OCI-LY7 (cell line): ENCODE data around the gene ANGPTL4. TPM values are rescaled to one million over a fixed set of nuclear protein-coding genes. Genes with fewer than 3 reads are reported as not detected.
A peak's percentile ranks its signal among the peaks of the same experiment; 100 is the strongest.

ENCODE experiments used
- BruUV-seq: library from RNA; stranded (reverse); fragments of 400-500 nt; replicated peaks from 2 replicates; lab custom pipeline; 2021; lab: Mats Ljungman, UMichigan
- CTCF ChIA-PET: fragments of 300-600 bp; sonication (Branson Sonifier 250); formaldehyde crosslinking; loops from one replicate; lab custom pipeline; 2022; ENCODE audit warnings: antibody characterized with exemption; ENCODE audit not compliant: unreplicated experiment; lab: Charles Lee
- POLR2A ChIA-PET: fragments of 300-600 bp; sonication (Branson Sonifier 250); formaldehyde crosslinking; loops from one replicate; lab custom pipeline; 2022; ENCODE audit warnings: antibody characterized with exemption; lab: Charles Lee
- DNase-seq: peaks from one replicate; pipeline ENCODE4 v3.0.0-alpha.2; 2015; ENCODE audit warnings: low spot score
- H2AFZ ChIP-seq: fragments of 200-600 bp; sonication (generic), shearing (Covaris generic); 2 replicates; pipeline ENCODE4 v1.6.1; 2014; ENCODE audit warnings: mild to moderate bottlenecking, antibody characterized with exemption, low read length, moderate library complexity
- H3K27ac ChIP-seq: fragments of 200-600 bp; sonication (generic); 2 replicates; pipeline ENCODE4 v1.5.1; 2014; ENCODE audit warnings: mixed run types, low read depth, mild to moderate bottlenecking, moderate library complexity, low read length, inconsistent platforms; ENCODE audit not compliant: poor library complexity, severe bottlenecking
- H3K36me3 ChIP-seq: fragments of 200-600 bp; sonication (generic); 2 replicates; pipeline ENCODE4 v1.6.1; 2014; ENCODE audit warnings: mild to moderate bottlenecking, antibody characterized with exemption, low read length, moderate library complexity, mixed read lengths; ENCODE audit not compliant: insufficient read depth
- H3K4me1 ChIP-seq: fragments of 200-600 bp; sonication (generic); 2 replicates; pipeline ENCODE4 v1.5.1; 2014; ENCODE audit warnings: mild to moderate bottlenecking, low read length; ENCODE audit not compliant: insufficient read depth, poor library complexity, severe bottlenecking
- H3K4me2 ChIP-seq: fragments of 200-600 bp; sonication (generic); 2 replicates; pipeline ENCODE4 v1.6.1; 2014; ENCODE audit warnings: mild to moderate bottlenecking, low read length
- H3K4me3 ChIP-seq: fragments of 200-600 bp; sonication (generic); 2 replicates; pipeline ENCODE4 v1.5.1; 2014; ENCODE audit warnings: mild to moderate bottlenecking, low read depth, low read length; ENCODE audit not compliant: poor library complexity, severe bottlenecking
- H3K79me2 ChIP-seq: fragments of 200-600 bp; sonication (generic); 2 replicates; pipeline ENCODE4 v1.6.1; 2016; ENCODE audit warnings: low read depth, mild to moderate bottlenecking, low read length, moderate library complexity, mixed read lengths; ENCODE audit not compliant: insufficient read depth
- H3K9me2 ChIP-seq: fragments of 200-600 bp; sonication (generic); 2 replicates; pipeline ENCODE4 v1.6.1; 2016; ENCODE audit warnings: mild to moderate bottlenecking, low read length, mixed read lengths; ENCODE audit not compliant: insufficient read depth
- H3K9me3 ChIP-seq: fragments of 200-600 bp; sonication (generic); 2 replicates; pipeline ENCODE4 v1.6.1; 2014; ENCODE audit warnings: mild to moderate bottlenecking, mixed run types, low read length, mixed read lengths
- H4K20me1 ChIP-seq: fragments of 200-600 bp; sonication (generic); 2 replicates; pipeline ENCODE4 v1.6.1; 2014; ENCODE audit warnings: mild to moderate bottlenecking, antibody characterized with exemption, low read length, moderate library complexity, mixed read lengths; ENCODE audit not compliant: insufficient read depth
- EZH2phosphoT487 ChIP-seq: fragments of 200-600 bp; sonication (generic); IDR thresholded peaks from 2 replicates; pipeline ENCODE4 v1.6.1; 2018; ENCODE audit warnings: low read depth, borderline replicate concordance, mild to moderate bottlenecking, mixed run types, antibody characterized with exemption, low read length, moderate library complexity, mixed read lengths
- intact Hi-C: fragments of 100-400 bp; cut with micrococcal nuclease; formaldehyde crosslinking; loops from one replicate; pipeline ENCODE4 v1.10.0; 2022; ENCODE audit not compliant: unreplicated experiment
- total RNA-seq, 2 experiments: library from RNA; depleted of rRNA in 1 of 2; stranded (reverse); fragments of >200 nt in 1 of 2; shearing (Covaris generic) in 1 of 2; gene quantifications; 2 replicates each; pipeline ENCODE4 v1.2.3, GENCODE V29; 2014 to 2022
- TF ChIP-seq, protein P1 (sequence below): fragments of 200-600 bp; sonication (generic); conservative IDR thresholded peaks from 2 replicates; pipeline ENCODE4 v1.5.1; 2014; ENCODE audit warnings: mild to moderate bottlenecking, antibody characterized with exemption, low read length, moderate library complexity, mixed read lengths

ANGPTL4 gene
- total RNA-seq, 2 experiments from 2014 or later: not detected

DNA sequence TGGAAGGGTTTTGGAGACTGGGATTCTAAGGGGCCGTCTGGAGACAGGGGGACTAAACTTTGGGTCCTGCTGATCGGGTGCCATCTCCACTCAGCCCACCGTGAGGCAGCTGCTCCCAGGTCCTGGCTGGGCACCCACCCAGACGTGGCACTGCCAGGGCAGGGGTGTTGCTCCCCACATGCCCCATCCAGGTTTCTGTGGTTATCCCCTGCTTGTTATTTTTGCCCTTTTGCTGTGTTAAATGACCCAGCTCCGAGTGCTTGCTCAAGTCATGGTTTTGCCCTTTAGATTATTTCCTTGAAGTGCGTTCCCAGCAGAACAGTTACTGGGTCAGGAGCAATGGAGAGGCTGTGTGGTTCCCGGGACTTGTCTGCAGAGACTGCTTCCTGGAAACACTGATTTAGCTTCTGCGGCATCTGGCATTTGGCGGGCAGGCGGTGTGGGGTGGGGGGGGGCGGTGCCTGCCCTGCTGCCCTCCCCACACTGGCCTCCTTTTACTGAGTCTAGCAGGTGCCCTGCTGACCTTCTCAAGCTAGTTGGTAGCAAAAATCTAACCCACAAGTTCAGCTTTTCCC, 28.1 kb downstream of the ANGPTL4 start:
- H3K4me3 ChIP-seq: peak overlapping the region; percentile 93
- ChIA-PET CTCF (interaction anchor here (2.1 kb wide), 1 partner anchor 21 kb away, joined by 8 read pairs; the partner anchor contains the start of gene MARCHF2), POLR2A (interaction anchor here (0.7 kb wide), 1 partner anchor 439 kb away, joined by 6 read pairs; no protein-coding TSS in a partner anchor)
- peaks cover 12% of the 10 kb centered on the region; the same call in 1 of the 2 replicates for H3K79me2 ChIP-seq
- no peak overlapping the region for H3K27ac ChIP-seq
- no TSS peak for BruUV-seq
- DNase-seq: no peak
- H3K9me3 ChIP-seq: peaks cover under 1% of the 10 kb centered on the region; the same call in 1 of the 2 replicates
- H4K20me1 ChIP-seq: peaks cover 6% of the 10 kb centered on the region; the same call in 1 of the 2 replicates
- no peak overlapping the region for H2AFZ ChIP-seq
- TF ChIP-seq EZH2phosphoT487: no peak
- TF ChIP-seq, protein P1, sequence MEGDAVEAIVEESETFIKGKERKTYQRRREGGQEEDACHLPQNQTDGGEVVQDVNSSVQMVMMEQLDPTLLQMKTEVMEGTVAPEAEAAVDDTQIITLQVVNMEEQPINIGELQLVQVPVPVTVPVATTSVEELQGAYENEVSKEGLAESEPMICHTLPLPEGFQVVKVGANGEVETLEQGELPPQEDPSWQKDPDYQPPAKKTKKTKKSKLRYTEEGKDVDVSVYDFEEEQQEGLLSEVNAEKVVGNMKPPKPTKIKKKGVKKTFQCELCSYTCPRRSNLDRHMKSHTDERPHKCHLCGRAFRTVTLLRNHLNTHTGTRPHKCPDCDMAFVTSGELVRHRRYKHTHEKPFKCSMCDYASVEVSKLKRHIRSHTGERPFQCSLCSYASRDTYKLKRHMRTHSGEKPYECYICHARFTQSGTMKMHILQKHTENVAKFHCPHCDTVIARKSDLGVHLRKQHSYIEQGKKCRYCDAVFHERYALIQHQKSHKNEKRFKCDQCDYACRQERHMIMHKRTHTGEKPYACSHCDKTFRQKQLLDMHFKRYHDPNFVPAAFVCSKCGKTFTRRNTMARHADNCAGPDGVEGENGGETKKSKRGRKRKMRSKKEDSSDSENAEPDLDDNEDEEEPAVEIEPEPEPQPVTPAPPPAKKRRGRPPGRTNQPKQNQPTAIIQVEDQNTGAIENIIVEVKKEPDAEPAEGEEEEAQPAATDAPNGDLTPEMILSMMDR: no peak
- H3K4me2 ChIP-seq: peak overlapping the region; percentile 84
- peaks cover 14% of the 10 kb centered on the region for H3K4me1 ChIP-seq
- no peaks in the 10 kb centered on the region for H3K9me2 ChIP-seq
- intact Hi-C loops: no loop called here
- H3K36me3 ChIP-seq: no peaks in the 10 kb centered on the region

DNA sequence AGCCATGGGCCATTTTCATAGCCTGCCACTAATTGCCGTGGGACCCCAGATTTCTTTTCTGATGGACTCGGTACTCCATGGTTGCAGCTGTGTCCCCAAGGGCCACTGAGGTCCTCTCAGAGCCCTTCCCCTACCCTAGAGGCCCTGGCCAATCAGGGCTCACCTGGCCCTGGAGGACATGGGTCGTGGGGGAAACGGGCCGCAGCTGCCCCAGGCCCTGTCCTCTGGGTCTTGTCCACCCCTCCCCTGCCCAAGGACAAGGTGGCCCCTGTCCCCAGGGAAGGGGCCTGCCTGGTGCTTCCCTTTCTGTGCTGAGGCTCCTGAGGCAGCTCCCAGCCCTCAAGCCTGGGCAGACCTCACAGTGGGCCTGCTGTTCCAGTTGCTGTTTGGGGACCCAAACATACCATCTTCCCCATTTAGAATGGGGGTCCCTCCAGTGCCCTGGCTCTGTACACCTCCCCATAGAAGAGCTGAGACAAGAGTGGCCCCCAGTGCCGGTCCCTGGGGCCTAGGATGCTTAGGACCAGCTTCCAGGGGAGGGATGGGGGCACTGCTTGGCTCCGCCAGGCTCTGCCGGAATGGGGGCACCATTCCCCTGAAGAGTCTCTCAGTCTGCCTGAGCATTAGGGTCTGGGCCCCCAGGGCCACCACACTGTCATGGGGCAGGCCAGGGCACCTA, 29.4 kb downstream of the ANGPTL4 start:
- intact Hi-C loops: no loop called here
- DNase-seq: no peak
- Histone ChIP-seq H3K9me3 (no peaks in the 10 kb centered on the region), H3K36me3 (no peaks in the 10 kb centered on the region), H3K79me2 (peaks cover 12% of the 10 kb centered on the region; the same call in 1 of the 2 replicates), H4K20me1 (peaks cover 6% of the 10 kb centered on the region; the same call in 1 of the 2 replicates), H3K27ac (no peak overlapping the region), H3K4me2 (no peak overlapping the region), H2AFZ (no peak overlapping the region), H3K4me1 (peaks cover 14% of the 10 kb centered on the region), H3K4me3 (no peak overlapping the region), H3K9me2 (no peaks in the 10 kb centered on the region)
- ChIA-PET CTCF (no interaction called here), POLR2A (no interaction called here)
- no peak for TF ChIP-seq EZH2phosphoT487
- TF ChIP-seq, protein P1: no peak
- no TSS peak for BruUV-seq

DNA sequence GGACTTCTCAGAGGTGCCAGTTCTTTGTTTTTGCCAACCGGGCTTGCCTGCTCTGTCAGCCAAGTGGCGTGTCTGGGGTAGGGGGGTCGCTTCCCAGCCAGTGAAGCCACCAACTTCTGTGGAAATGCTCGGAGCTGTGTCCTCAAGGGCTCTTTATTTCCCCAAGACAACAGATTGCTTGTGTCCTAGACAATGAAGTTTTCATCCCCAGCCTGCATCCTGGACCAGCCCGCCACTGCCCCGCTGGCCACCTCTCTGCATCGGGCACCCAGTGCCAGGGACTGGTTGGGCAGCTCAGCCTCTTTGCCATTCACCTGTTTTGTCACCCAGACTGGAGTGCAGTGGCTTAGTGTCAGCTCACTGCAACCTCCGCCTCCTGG, 29.9 kb downstream of the ANGPTL4 start:
- no peak for DNase-seq
- Histone ChIP-seq H3K79me2 (peaks cover 12% of the 10 kb centered on the region; the same call in 1 of the 2 replicates), H3K27ac (no peak overlapping the region), H2AFZ (no peak overlapping the region), H4K20me1 (peaks cover 6% of the 10 kb centered on the region; the same call in 1 of the 2 replicates), H3K9me2 (no peaks in the 10 kb centered on the region), H3K4me3 (no peak overlapping the region), H3K4me1 (peaks cover 14% of the 10 kb centered on the region), H3K36me3 (no peaks in the 10 kb centered on the region), H3K4me2 (no peak overlapping the region), H3K9me3 (no peaks in the 10 kb centered on the region)
- ChIA-PET POLR2A (no interaction called here), CTCF (no interaction called here)
- no TSS peak for BruUV-seq
- TF ChIP-seq EZH2phosphoT487: no peak
- TF ChIP-seq, protein P1: no peak
- intact Hi-C loops: no loop called here
